HuH-7 (cell line): ENCODE results near the gene COX20.
A peak's percentile ranks its signal among the peaks of the same experiment; 100 is the strongest.
"Not testable (repeated sequence)": the region's sequence is repeated elsewhere in the genome, so short reads cannot be mapped to it uniquely, and the experiment has no call there.

ENCODE experiments used
- DNase-seq: peaks from one replicate; pipeline ENCODE4 v3.0.0; 2011; ENCODE audit warnings: low spot score

COX20 gene, protein sequence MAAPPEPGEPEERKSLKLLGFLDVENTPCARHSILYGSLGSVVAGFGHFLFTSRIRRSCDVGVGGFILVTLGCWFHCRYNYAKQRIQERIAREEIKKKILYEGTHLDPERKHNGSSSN

DNA sequence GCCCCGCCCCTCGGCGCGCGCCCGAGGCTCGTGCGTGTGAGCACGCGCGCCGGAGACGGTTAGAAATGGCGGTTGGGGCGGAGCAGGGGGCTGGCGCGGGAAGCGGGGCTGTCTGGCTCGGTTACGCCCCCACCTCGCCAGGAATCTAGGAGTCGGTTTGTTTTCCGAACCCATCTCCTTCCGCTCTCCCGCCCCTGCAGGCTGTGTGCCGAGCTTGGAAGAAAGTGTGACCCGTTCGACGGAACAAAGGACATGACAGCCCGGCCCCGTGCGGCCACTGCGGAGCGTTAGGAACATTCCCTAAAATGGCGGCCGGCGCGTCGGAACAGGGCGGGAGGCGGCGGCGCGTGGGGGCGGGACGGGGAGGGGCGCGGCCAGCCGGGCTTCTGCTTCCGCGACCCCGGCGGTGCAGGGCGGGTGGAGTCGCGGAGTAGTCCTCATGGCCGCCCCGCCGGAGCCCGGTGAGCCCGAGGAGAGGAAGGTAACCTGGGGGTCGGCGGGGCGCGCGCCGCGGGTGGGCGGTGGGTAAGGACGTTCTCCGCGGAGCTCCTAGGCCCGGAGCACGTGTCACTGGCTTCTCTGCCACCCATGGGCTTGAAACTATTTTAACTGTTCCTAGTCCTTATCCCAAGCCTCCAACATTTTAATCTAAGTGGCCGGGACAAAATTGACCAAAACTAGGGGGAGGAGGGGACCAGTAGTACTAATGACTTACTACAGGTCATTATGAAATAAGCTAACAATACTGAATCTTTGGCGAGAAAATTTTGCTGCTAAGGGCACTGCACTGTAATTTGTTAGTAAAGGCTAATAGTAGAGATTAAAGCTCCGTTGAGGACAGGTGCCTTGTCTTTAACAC lies at the start of gene COX20:
TSS of gene COX20 (plus strand) at position 383 of the 859 bp plus-strand sequence. CDS start at position 440, 57 bp downstream.
- DNase-seq = peak; percentile 82

DNA sequence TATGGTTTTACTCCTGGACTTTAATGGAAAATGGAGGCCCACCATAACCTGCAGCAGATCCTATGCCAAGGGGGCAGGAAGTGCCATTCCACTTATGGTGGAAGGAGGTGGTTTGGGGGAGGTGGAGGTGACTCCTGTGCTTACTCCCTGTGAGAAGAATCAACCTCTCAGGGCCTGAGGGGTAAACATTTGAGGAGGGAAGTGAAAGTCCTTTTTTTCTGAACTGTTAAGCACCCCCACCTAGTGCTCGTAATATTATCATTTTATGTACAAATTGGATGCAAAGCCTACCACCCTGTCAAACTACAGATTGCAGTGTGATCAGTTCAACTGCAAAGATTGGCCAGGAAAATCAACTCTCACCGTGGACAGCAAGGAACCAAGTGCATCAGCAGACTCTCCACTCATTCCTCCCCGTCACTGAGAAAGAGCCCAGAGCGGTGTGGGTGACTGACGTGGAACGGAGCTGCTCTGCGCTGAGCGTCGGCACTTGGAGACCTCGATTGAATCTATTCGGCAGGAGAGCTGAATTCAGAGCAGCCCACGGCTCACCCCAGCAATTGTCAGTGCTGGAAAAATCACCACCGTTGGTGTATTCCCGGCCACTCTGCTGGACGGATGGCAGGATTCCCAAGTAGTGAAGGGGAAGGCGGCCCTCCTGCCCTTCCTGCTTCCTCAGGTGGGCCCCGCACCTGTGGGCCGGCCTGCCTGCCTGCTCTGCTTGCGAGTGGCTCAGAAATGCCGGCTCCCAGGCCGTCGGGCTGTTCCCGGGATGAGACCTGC lies 46.8 kb upstream of the COX20 start:
- DNase-seq = no peak

DNA sequence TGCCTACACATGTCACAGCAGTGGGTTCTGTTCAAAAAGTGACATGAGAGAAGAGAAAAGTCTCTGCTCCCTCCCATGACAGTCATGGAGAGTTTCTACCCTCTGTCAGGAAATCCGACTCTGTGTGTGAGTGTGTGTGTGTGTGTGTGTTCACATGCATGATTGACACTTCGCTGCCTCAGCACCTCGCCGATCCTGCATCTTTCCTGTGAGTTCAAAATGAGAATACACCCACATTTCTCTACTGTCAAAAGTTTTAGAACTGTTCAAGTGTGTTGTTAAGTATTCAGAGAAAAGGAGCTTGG lies 46.2 kb upstream of the COX20 start:
- no peak for DNase-seq

DNA sequence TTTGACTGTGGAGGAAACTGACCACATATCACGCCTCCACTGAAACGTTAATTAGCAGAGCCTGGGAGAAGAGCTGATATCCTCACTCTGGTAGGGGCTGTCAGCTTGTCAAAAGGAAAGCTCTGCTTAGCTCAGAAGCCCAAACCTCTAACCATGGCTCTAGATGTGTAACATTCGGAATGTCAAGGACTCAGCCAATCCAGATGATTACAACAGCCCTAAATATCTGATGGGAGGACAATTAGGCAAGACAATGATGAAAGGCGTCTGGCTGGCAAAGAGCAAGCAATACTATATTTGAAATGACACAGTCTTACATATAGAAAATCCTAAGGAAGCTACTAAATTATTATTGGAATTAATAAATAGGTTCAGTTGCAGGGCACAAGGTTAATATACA lies 45.7 kb upstream of the COX20 start:
- DNase-seq = no peak

DNA sequence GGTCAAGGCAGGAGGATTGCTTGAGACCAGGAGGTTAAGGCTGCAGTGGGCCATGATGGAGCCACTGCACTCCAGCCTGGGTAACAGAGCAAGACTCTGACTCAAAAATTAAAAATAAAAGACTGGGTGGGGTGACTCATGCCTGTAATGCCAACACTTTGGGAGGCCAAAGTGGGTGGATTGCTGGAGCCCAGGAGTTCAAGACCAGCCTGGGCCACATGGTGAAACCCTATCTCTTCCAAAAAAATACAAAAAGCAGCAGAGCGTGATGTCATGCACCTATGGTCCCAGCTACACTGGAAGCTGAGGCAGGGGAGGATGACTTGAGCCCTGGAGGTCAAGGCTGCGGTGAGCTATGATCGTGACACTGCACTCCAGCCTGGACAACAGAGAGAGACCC lies 44.4 kb upstream of the COX20 start:
- no peak for DNase-seq

DNA sequence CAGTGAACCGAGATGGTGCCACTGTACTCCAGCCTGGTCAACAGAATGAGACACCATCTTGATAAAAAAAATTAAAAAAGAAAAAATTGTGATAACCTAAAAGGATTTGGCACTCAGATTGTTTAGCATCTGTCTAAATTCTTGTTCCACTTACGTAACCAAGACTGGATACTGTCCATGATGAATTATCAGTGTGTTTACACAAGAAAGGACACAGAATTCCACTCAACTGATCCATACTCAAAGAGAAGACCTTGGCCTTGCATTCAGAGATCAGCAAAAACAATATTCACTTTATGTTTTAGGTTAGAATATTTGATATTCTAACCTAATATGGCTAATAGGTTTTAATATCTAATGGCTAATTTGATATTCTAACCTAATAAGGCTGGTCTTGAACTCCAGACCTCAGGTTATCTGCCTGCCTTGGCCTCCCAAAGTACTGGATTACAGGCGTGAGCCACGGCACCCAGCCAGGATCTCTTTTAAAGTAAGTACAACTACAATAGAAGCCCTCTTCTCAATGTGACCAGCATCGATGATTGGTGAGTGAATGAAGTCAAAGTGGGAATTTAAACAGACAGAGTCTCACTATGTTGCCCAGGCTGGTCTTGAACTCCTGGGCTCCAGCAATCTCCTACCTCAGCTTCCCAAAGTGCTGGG lies 43.1 kb upstream of the COX20 start:
- no peak for DNase-seq

DNA sequence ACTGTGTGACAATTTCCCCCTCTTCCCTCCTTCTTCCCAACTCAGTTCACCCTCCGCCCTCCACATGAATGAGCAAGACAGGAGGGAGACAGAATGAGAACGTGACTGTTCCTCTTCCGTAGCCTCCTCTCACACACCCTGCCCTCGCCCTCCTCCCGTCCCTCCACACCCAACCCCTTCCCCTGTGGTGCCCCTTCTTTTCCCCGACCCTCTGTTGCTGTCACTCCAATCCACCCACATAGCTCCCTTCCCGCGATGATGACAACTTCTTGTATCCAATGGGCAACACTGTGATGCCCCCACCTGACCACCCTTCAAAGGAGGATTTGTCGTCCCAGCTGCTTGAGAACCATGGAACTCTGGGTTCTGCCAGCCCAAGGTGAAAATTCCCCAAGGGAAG lies 41.4 kb upstream of the COX20 start:
- no peak for DNase-seq

DNA sequence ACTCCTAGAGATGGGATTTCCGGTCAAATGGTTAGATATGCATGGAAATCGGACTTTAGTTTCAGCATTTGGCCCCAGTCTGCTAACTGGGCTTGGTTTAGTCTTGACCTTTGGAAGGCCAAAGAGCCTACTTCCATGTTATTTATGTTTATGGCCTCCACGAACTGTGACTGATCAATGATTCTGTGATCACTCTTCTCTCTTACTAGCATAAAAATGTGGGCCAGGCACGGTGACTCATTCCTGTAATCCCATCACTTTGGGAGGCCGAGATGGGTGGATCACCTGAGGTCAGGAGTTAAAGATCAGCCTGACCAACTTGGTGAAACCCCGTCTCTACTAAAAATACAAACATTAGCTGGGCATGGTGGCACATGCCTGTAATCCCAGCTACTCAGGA lies 40.9 kb upstream of the COX20 start:
- DNase-seq = not testable (repeated sequence)

DNA sequence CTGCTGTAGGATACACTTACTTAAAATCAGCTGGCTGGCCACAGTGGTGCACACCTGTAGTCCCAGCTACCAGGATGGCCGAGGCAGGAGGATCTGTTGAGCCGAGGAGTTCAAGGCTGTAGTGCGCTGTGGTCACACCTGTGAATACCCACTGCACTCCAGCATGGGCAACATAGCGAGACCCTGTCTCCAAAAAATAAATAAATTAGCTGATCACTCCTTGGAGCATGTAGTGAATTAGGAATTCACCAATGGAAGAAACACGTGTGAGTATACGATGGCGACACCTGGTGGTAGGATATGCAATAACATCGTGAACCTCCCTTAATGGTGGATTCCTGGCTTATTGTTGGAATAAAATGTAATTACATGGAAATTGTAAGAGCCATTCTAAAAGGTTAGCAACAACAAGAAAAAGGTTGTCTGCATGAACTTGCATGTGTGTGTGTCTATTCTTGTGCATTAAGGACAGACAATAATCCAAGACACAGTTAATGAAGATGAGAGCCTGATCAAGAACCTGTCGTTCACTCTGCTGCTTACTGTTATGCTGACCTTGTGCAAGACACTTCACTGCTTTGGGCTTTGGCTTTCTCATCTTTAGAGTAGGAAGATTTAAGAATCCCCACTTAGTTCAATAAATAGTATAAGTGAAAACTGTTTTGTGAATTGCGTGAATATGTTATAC lies 38.6 kb upstream of the COX20 start:
- peak; percentile 65 for DNase-seq

DNA sequence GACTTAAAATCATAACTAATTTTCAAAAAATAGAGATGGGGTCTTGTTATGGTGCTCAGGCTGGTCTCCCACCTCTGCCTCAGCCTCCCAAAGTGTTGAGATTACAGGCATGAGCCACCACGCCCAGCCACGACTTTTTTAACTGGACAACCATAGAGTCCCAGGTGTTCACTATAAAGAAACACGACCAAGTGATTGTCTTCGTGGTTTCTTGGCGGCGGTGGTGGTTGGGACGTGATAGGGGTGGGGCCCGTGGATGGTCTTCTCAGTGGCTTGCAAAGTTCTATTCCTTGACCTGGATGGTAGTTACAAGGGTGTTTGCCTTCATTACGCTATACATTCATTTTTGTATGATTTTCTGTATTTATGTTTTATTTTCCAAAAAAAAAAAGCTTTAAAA lies 34.6 kb upstream of the COX20 start:
- no peak for DNase-seq

DNA sequence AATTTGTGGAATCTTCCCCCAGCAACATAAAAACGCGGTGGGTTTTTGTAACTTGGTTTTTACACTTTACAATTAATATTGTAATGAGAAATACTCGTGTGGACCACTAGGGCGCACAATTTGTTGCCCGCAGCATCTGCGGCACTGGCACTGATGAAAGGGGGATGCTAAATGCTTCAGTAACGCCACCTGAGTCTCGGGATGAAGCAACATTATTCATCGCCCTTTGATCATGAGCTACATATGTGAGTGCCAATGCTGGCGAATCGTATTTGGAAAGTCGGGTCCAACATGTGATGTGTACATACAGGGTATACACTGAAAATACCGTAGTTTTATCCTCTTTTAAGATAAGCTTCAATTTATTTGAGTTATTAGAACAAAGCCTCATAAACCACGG lies 34.2 kb upstream of the COX20 start:
- peak; percentile 75 for DNase-seq

DNA sequence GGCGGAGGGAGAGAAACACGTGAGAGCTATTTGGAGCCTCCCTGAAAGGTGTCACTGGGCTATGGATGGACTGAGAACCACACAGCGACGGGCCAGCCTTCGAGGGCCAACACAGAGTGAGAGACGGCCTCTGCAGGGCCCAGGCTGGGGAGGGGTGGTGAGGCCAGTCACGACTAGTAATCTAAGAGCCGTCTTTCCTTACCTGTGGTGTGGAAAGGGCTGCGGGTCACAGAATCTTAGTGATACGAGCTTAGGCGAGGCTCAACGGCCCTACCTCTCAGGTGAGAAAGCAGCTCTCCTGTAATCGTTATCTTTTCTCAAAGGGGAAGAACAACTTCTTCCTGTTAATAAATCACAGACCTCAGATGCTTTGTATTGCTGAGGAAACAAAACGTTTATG lies 33.4 kb upstream of the COX20 start:
- no peak for DNase-seq

DNA sequence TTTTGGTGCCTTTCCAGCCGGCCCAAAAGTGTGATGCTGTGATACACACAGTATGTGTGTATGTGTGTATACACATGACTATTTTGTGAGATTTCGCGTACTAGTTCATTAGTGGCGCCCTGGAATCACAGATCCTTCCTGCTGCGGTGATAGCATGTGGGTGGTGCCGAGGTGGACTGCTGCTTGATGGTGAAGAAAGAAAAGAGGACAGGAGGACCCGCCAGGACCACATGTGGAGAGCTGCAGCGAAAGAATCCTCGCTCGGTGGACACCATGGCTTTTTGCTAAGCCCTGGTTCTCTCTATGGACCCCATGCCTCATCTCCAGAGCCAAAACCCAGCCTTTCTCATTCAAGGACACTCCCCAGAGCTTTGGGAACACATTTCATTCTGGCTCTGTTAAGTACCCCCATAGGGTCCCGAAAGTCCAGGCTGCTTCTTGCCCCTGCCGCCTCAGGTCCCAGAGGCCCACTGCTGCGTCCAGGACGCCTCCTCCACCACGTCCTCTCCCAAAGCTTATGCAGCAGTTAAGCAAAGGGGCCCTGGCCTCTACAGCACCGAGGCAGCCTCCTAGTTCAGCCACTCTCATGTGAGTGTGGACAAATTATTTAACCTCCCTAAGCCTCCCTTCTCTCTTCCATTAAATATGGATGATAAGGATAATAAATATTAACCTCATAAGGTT lies 32.8 kb upstream of the COX20 start:
- no peak for DNase-seq

DNA sequence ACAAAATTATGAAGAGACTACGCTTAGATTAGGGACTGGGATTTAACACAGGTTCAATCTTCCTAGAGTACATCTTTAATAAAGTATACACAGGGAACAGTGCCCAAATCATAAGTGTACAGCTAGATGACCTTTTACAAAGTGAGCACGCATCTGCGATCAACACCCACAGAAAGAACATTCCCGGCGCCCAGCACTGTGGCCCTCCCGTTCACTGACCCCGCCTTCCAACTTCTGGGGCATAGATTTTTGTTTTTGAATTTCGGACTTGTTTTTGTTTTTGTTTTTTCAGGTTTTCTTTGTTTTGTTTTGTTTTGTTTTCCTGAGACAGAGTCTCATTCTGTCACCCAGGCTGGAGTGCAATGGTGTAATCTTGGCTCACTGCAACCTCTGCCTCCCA lies 30.6 kb upstream of the COX20 start:
- no peak for DNase-seq

DNA sequence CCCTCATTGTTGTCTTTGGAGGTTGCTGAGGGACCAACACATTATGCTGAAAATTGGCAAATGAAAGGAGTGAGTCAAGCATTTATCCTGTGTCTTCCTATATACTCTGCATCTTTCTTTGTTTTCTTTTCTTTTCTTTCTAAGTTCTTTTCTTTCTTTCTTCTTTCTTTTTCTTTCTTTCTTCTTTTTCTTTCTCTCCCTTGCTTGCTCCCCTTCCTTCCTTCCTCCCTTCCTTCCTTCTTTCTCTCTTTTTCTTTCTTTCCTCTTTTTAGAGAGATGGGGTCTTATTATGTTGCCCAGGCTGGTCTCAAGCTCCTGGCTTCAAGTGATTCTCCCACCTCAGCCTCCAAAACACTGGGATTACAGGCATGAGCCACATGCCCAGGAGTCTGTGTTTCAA lies 28.3 kb upstream of the COX20 start:
- no peak for DNase-seq

DNA sequence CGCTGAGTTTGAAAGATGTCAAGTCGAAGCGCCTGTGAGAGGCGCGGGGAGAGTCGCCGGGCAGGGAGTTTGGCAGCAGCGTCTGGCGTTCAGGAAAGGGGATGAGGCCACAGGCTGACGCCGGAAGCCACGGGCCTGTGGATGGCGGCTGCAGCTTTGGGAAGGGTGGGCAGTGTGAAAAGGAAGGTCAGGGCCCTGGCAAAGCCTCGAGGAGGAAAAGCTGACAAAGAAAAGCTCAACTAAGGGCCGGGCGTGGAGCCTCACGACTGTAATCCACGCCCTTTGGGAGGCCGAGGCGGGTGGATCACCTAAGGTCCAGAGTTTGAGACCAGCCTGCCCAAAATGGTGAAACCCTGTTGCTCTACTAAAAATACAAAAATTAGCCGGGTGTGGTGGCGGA lies 25.2 kb upstream of the COX20 start:
- no peak for DNase-seq

DNA sequence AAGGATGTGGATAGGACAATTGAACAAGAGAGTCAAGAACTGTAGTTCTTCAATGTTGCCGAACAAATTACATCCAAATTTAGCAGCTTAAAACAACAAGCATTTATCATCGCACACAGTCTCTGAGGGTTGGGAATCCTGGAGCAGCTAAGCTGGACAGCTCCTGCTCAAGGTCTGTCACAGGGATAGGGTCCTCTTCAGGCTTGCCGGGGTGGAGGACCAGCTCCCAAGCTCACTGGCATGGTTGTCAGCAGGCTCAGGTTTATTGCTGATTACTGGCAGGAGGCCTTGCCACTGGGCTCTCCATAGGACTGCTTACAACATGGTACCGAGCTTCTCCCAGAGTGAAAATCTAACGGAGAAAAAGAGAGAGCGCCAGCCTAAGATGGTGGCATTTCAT lies 22.1 kb upstream of the COX20 start:
- DNase-seq = no peak

DNA sequence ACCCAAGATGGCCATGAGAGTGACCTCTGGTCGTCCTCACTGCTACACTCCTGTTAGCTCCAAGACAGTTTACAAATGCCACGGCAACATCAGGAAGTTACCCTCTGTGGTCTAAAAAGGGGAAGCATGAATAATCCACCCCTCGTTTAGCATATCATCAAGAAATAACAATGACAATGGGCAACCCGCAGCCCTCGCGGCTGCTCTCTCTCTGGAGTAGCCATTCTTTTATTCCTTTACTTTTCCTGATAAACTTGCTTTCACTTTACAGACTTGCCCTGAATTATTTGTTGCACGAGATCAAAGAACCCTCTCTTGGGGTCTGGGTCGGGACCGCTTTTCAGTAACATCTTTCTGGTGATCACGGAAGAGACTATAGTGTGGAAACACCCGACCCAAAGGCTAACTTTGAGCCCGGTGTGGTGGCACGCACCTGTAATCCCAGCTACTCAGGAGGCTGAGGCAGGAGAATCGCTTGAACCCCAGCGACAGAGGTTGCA lies 19.8 kb upstream of the COX20 start:
- no peak for DNase-seq

DNA sequence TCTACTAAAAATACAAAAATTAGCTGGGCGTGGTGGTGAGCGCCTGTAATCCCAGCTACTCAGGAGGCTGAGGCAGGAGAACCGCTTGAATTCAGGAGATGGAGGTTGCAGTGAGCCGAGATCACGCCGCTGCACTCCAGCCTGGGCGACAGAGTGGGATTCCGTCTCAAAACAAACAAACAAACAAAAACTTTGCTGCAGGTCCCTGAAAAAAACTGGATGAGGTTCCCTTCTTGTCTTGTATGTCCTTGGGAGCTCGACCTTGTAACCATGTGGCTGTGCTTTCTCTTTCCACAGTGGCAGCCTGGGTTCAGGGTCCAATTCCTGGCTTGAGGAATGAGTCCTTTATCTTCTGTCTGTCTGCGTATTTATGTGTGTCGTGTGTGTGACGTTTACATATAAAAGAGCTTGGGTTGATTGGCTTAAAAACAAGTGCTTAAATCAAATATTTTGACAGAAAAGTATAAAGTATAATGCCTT lies 18.0 kb upstream of the COX20 start:
- no peak for DNase-seq

DNA sequence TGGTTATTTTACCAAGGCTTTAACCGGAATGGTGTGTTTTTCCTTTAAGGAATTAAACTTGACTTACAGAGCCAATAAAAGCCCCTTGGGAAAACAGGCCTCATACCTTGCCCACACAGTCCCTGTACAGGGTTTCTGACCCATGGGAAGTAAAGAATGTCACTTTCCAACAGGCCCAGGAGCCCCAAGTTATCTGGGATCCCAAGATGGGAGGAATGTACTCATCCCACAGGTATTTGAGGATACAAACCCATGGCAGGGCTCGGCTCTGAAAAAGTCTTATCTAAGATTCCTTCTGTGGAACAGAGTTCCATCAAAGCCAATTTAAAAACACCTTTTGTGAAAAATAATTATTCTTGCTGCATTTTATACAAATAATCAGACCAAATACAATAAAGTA lies 15.3 kb upstream of the COX20 start:
- no peak for DNase-seq

DNA sequence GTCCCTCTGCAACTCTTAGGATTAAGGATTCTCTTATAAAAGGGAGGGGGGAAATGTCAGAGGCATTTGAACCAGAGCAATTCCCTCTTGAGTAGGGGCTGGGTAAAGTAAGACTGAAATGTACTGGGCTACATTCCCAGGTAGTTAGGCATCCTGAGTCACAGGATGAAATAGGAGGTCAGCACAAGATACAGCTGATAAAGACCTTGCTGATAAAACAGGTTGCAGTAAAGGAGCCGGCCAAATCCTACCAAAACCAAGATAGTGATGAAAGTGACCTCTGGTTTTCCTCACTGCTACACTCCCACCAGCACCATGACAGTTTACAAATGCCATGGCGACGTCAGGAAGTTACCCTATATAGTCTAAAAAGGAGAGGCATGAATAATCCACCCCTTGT lies 14.3 kb upstream of the COX20 start:
- DNase-seq = no peak
